CD4-positive, alpha-beta memory T cell (primary cell): ENCODE results near the gene RAB40C. TPM values are rescaled to one million over a fixed set of nuclear protein-coding genes. Genes with fewer than 3 reads are reported as not detected.
A peak's percentile ranks its signal among the peaks of the same experiment; 100 is the strongest.

Experiments used
- CTCF ChIA-PET: fragments of 350-600 bp; sonication (Branson Sonifier 250); formaldehyde crosslinking; loops from one replicate; lab custom pipeline; 2021; ENCODE audit warnings: inconsistent platforms; ENCODE audit not compliant: partially characterized antibody; lab: Charles Lee
- POLR2A ChIA-PET: fragments of 350-600 bp; sonication (Branson Sonifier 250); formaldehyde crosslinking; loops from one replicate; lab custom pipeline; 2021; ENCODE audit not compliant: partially characterized antibody; lab: Charles Lee
- DNase-seq, 5 donors: peaks; one replicate each; pipeline versions ENCODE4 v3.0.0 to v3.0.0-alpha.2; 2020 to 2022; ENCODE audit warnings: mixed read lengths in 1 of 5
- H3K27ac ChIP-seq: one replicate; pipeline ENCODE4 v1.7.0; 2013; ENCODE audit warnings: low read depth, low read length
- H3K27me3 ChIP-seq: 2 replicates; pipeline ENCODE4 v1.7.0; 2013; ENCODE audit warnings: mild to moderate bottlenecking, low read length, moderate library complexity; ENCODE audit not compliant: insufficient read depth
- H3K36me3 ChIP-seq: 2 replicates; pipeline ENCODE4 v1.7.0; 2013; ENCODE audit warnings: mild to moderate bottlenecking, low read length, moderate library complexity; ENCODE audit not compliant: insufficient read depth
- H3K4me1 ChIP-seq: 2 replicates; pipeline ENCODE4 v1.7.0; 2013; ENCODE audit warnings: mild to moderate bottlenecking, low read length, moderate library complexity; ENCODE audit not compliant: insufficient read depth
- H3K4me3 ChIP-seq, 2 donors: one replicate each; pipeline ENCODE4 v1.7.0; 2013; ENCODE audit warnings: low read length in 2 of 2, mild to moderate bottlenecking in 1 of 2
- H3K9me3 ChIP-seq, 2 donors: one replicate each; pipeline ENCODE4 v1.7.0; 2013; ENCODE audit warnings: low read length in 2 of 2, control low read depth in 1 of 2; ENCODE audit not compliant: control insufficient read depth in 1 of 2
- H3K27ac Mint-ChIP-seq, 7 donors: one replicate each; pipeline ENCODE4 v1.8.0; 2020 to 2021; ENCODE audit warnings: mixed read lengths in 7 of 7, mild to moderate bottlenecking in 6 of 7, inconsistent platforms in 3 of 7, moderate library complexity in 3 of 7
- H3K27me3 Mint-ChIP-seq, 2 donors: one replicate each; pipeline ENCODE4 v1.8.0; 2020 to 2021; ENCODE audit warnings: mixed read lengths in 2 of 2
- H3K36me3 Mint-ChIP-seq, 2 donors: one replicate each; pipeline ENCODE4 v1.8.0; 2020 to 2021; ENCODE audit warnings: mixed read lengths in 2 of 2, inconsistent platforms in 1 of 2, mild to moderate bottlenecking in 1 of 2
- H3K4me1 Mint-ChIP-seq, 4 donors: one replicate each; pipeline ENCODE4 v1.8.0; 2020 to 2021; ENCODE audit warnings: mixed read lengths in 4 of 4, mild to moderate bottlenecking in 1 of 4
- H3K4me3 Mint-ChIP-seq, 8 donors: one replicate each; pipeline ENCODE4 v1.8.0; 2020 to 2021; ENCODE audit warnings: mixed read lengths in 8 of 8, mild to moderate bottlenecking in 7 of 8, moderate library complexity in 6 of 8, inconsistent platforms in 3 of 8
- H3K9me3 Mint-ChIP-seq, 8 donors: one replicate each; pipeline ENCODE4 v1.8.0; 2020 to 2021; ENCODE audit warnings: mixed read lengths in 8 of 8, mild to moderate bottlenecking in 5 of 8, inconsistent platforms in 3 of 8, moderate library complexity in 1 of 8
- intact Hi-C: fragments of 100-400 bp; cut with micrococcal nuclease; formaldehyde crosslinking; loops from one replicate; pipeline ENCODE4 v1.15.1; 2023
- polyA plus RNA-seq, 2 donors: library from polyadenylated mRNA; unstranded; fragments of 300-500 nt; fragmentation: Illumina TruSeq; gene quantifications; one replicate each; pipeline ENCODE4 v1.2.3, GENCODE V29; 2021
- total RNA-seq, 2 experiments: library from RNA; stranded (reverse); gene quantifications; one replicate each; pipeline ENCODE4 v1.2.3, GENCODE V29; 2021

Gene RAB40C
- total and polyA plus RNA-seq, 4 experiments from 2014 or later, result 6.8 to 25.6 (median 19.9) TPM

DNA sequence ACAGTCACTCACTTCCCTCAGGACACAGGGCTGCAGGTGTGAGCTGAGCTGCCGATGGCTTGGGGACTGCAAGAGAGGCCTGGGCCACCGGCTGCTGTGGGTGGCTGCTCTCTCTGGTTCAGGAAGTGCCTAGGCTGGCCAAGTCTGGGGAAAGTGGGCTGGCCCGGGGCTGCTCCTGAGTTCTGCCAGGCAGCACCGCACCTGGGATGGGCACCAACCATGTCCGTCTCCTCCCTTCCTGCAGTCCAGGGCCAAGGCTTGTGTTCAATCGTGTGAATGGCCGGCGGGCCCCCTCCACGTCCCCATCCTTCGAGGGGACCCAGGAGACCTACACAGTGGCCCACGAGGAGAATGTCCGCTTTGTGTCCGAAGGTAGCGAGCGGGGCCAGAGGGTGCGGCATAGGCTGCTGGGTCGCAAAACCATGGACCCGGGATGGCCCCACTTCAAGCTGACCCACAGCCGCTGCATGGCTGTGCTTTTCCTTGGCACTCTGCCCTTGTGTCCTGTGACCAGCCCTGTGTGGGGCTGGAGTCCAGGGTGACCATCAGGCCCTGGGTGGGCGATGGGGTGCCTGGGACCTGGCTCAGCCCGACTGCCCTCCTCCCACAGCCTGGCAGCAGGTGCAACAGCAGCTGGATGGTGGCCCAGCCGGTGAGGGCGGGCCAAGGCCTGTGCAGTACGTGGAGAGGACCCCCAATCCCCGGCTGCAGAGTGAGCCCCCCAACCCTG lies 57.5 kb downstream of the RAB40C start:
- no peaks in the 10 kb centered on the region for H3K9me3 ChIP-seq
- no peaks in the 10 kb centered on the region for H3K36me3 Mint-ChIP-seq
- H3K27ac Mint-ChIP-seq, result no peak overlapping the region
- no peak overlapping the region for H3K27ac ChIP-seq
- no peak overlapping the region for H3K4me3 ChIP-seq
- CTCF ChIA-PET, result interaction anchor here (1.5 kb wide), 1 partner anchor 11 kb away, joined by 8 read pairs; the partner anchor contains the start of gene METTL26
- peaks cover 24% of the 10 kb centered on the region for H3K4me1 ChIP-seq
- intact Hi-C loops, result loop anchor here (5.0 kb wide), 1 partner anchor 140 kb away; the partner anchor contains the start of genes CHTF18 and RPUSD1
- H3K27me3 Mint-ChIP-seq, result no peaks in the 10 kb centered on the region
- POLR2A ChIA-PET, result interaction anchor here (0.8 to 1.4 kb wide), 6 partner anchors 9 to 48 kb away, joined by 3 to 8 read pairs (median 4); partner anchors contain the start of genes JMJD8, METTL26 and WDR24
- H3K4me1 Mint-ChIP-seq, result peaks cover 0 to 40% (median 8%) of the 10 kb centered on the region in 4 donors
- no peak for DNase-seq
- H3K4me3 Mint-ChIP-seq, result no peak overlapping the region
- no peaks in the 10 kb centered on the region for H3K36me3 ChIP-seq
- no peaks in the 10 kb centered on the region for H3K9me3 Mint-ChIP-seq
- no peaks in the 10 kb centered on the region for H3K27me3 ChIP-seq

DNA sequence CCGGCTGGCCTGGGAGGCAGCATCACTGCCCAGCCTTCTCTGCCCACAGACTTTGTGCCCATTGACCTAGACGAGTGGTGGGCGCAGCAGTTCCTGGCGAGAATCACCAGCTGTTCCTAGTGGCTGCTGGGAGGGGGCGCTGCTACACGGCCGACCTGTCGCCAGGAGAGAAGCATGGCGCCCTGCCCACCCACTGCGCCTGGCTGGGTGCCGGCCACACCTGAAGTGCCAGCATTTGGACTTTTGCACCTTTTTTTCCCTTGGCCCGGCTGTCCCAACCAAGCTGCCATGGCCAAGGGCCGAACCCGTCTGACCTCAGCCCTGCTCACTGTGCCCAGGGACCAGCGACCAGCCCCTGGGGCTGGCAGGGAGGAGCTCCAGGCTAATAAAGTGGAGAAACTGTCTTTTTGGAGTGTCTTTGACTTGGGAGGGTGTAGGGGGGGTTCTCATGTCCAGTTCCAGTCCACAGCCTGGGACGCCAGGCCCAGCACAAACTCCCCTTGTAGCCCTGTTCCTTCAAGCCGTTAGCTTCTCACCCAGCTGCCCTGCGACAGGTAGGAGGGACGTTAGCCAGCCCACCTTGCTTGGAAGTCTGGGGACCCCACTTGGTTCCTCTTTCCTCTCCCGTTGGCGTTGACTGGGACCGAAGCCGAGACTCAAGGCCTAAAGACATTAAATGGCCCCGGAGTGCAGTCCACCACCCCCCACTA lies 58.4 kb downstream of the RAB40C start:
- H3K4me3 Mint-ChIP-seq, result peak overlapping the region; percentile 60 to 82 (median 71)
- peak in 3 of 5 donors; percentile 24 to 30 (median 26) for DNase-seq
- H3K4me1 Mint-ChIP-seq, result peaks cover 0 to 36% (median 8%) of the 10 kb centered on the region in 4 donors
- no peaks in the 10 kb centered on the region for H3K9me3 Mint-ChIP-seq
- no peaks in the 10 kb centered on the region for H3K36me3 Mint-ChIP-seq
- intact Hi-C loops, result loop anchor here (2.0 to 5.0 kb wide), 3 partner anchors 21 to 139 kb away; partner anchors contain the start of genes CHTF18, JMJD8, RHOT2 and RPUSD1
- H3K4me1 ChIP-seq, result peaks cover 15% of the 10 kb centered on the region
- H3K27me3 ChIP-seq, result no peaks in the 10 kb centered on the region
- CTCF ChIA-PET, result interaction anchor here (1.5 kb wide), 1 partner anchor 12 kb away, joined by 8 read pairs; the partner anchor contains the start of gene METTL26
- H3K36me3 ChIP-seq, result no peaks in the 10 kb centered on the region
- H3K4me3 ChIP-seq, result peak overlapping the region; percentile 3 to 53
- peak overlapping the region; percentile 64 to 92 (median 87) for H3K27ac Mint-ChIP-seq
- peak overlapping the region; percentile 79 for H3K27ac ChIP-seq
- POLR2A ChIA-PET, result interaction anchor here (0.6 to 2.3 kb wide), 9 partner anchors 10 to 47 kb away, joined by 3 to 12 read pairs (median 6); partner anchors contain the start of genes JMJD8, METTL26, STUB1 and WDR24
- H3K27me3 Mint-ChIP-seq, result no peaks in the 10 kb centered on the region
- H3K9me3 ChIP-seq, result no peaks in the 10 kb centered on the region

DNA sequence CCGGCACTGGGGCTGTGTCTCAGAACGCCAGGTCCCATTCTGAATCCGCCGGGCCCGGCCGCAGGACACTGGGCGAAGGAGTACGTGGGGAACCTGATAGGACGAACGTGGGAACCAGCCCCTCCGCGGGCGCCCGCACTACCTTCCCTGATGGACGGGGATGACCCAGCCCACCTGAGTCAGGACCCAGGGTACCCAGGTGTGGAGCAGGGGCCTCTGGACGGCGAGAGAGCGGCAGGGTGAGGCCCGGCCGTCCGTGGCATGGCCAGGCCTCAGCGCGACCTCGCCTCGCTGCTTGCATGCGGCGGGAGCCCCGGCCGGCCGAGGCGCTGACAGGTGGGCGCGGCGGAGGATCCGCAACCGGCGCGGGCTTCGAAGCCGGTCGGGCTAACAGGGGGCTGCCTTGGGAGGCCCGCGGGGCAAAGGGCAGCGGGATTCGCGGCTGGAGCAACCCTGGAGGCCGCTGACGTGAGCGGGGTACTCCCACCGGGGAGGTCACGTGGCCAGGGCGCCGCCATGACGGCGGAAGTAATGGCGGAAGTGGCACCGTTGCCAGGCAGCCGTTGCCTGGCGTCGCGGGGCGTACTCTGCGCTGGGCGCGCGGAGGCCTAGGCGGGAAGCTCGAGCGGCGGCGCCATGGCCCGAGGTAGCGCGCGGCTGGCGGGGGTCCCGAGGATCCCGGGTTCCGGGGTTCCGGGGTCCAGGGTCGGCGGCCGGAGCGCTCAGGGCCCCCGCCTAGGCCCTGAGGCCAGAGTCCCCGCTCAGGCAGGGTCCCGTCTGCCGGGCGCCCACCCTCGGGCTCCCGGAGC lies 59.1 kb downstream of the RAB40C start, which contains the start of gene WDR90:
WDR90 (plus strand) TSS at position 585 of the 809 bp plus-strand sequence; CDS start at position 637, 52 bp downstream.
- peak within 1 kb of the TSS; percentile 3 to 53 for H3K4me3 ChIP-seq
- no peaks in the 10 kb centered on the region for H3K27me3 Mint-ChIP-seq

DNA sequence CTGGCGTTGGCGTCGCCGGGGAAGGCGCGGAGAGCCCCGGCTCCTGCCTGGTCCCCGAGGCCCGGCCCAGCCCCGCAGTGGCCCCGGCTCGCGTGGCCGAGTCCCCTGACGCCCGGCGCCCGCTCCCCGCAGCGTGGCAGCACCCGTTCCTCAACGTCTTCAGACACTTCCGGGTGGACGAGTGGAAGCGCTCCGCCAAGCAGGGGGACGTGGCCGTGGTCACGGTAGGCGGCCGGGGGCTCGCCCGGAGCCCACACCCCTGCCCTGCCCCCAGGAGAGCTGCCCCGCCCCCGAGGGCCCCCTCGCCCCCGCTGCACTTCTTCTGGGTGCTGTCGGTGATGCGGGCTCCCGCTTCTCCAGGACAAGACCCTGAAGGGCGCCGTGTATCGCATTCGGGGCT lies 59.8 kb downstream of the RAB40C start:
- DNase-seq, result no peak
- Mint-ChIP-seq H3K27me3 (no peaks in the 10 kb centered on the region), H3K4me3 (peak overlapping the region; percentile 47 to 79 (median 64)), H3K27ac (peak overlapping the region in 4 of 7 donors; percentile 36 to 70 (median 40)), H3K4me1 (peaks cover 0 to 24% (median 8%) of the 10 kb centered on the region in 4 donors), H3K36me3 (no peaks in the 10 kb centered on the region), H3K9me3 (no peaks in the 10 kb centered on the region)
- Histone ChIP-seq H3K4me1 (peaks cover 14% of the 10 kb centered on the region), H3K27me3 (no peaks in the 10 kb centered on the region), H3K4me3 (peak overlapping the region in 1 of 2 donors; percentile 53), H3K36me3 (no peaks in the 10 kb centered on the region), H3K9me3 (no peaks in the 10 kb centered on the region), H3K27ac (peak overlapping the region; percentile 79)
- CTCF ChIA-PET, result interaction anchor here (0.8 kb wide), 2 partner anchors 13 to 18 kb away, joined by 3 to 4 read pairs; no protein-coding TSS in a partner anchor
- POLR2A ChIA-PET, result interaction anchor here (0.7 to 2.7 kb wide), 8 partner anchors 10 to 46 kb away, joined by 3 to 23 read pairs (median 8); partner anchors contain the start of genes METTL26, RHOT2 and STUB1
- intact Hi-C loops, result loop anchor here (1.0 to 5.0 kb wide), 4 partner anchors 13 to 138 kb away; partner anchors contain the start of genes CHTF18, JMJD8, METTL26 and RHOT2

More for the DNA sequence above, 59.1 kb downstream of the RAB40C start, which contains the start of gene WDR90:
- Mint-ChIP-seq H3K4me1 (peaks cover 0 to 30% (median 8%) of the 10 kb centered on the region in 4 donors), H3K36me3 (no peaks in the 10 kb centered on the region), H3K27ac (peak within 1 kb of the TSS; percentile 68 to 92 (median 87)), H3K4me3 (peak within 1 kb of the TSS; percentile 60 to 82 (median 76)), H3K9me3 (no peaks in the 10 kb centered on the region)
- CTCF ChIA-PET, result interaction anchor here (0.8 to 1.5 kb wide), 3 partner anchors 12 to 18 kb away, joined by 3 to 8 read pairs (median 4); partner anchors contain the start of gene METTL26
- Histone ChIP-seq H3K4me1 (peaks cover 14% of the 10 kb centered on the region), H3K27me3 (no peaks in the 10 kb centered on the region), H3K27ac (peak within 1 kb of the TSS; percentile 79), H3K9me3 (no peaks in the 10 kb centered on the region), H3K36me3 (no peaks in the 10 kb centered on the region)
- intact Hi-C loops, result loop anchor here (1.0 to 5.0 kb wide), 4 partner anchors 13 to 138 kb away; partner anchors contain the start of genes CHTF18, JMJD8, METTL26 and RHOT2
- POLR2A ChIA-PET, result interaction anchor here (0.7 to 2.7 kb wide), 10 partner anchors 9 to 47 kb away, joined by 3 to 23 read pairs (median 8); partner anchors contain the start of genes JMJD8, METTL26, RHOT2 and STUB1
- DNase-seq, result peak; percentile 88 to 93 (median 90)

DNA sequence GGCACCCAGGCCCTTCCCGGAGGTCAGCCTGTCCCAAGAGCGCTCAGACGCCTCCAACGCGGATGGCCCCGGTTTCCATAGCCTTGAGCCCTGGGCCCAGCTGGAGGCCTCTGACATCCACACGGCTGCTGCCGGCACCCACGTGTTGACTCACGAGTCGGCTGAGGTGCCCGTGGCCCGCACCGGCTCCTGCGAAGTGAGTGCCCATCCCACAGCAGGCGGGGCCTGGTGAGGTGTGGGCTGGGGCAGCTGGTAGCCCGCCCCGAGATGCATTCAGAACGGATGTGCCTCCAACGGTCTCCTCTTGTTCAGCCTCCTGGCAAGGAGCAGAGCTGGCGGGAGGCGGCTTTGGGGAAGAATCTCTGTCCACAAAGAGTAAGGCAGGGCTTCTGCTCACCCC lies 62.0 kb downstream of the RAB40C start:
- Histone ChIP-seq H3K27ac (no peak overlapping the region), H3K9me3 (no peaks in the 10 kb centered on the region), H3K36me3 (no peaks in the 10 kb centered on the region), H3K27me3 (no peaks in the 10 kb centered on the region), H3K4me1 (peaks cover 14% of the 10 kb centered on the region), H3K4me3 (no peak overlapping the region)
- ChIA-PET CTCF (no interaction called here), POLR2A (interaction anchor here (1.0 to 1.5 kb wide), 2 partner anchors 29 to 32 kb away, joined by 3 to 5 read pairs; partner anchors contain the start of genes JMJD8 and STUB1)
- peaks cover 0 to 20% (median 7%) of the 10 kb centered on the region in 4 donors for H3K4me1 Mint-ChIP-seq
- no peaks in the 10 kb centered on the region for H3K9me3 Mint-ChIP-seq
- DNase-seq, result no peak
- no peaks in the 10 kb centered on the region for H3K27me3 Mint-ChIP-seq
- no peaks in the 10 kb centered on the region for H3K36me3 Mint-ChIP-seq
- no peak overlapping the region for H3K27ac Mint-ChIP-seq
- peak overlapping the region in 1 of 8 donors; percentile 43 for H3K4me3 Mint-ChIP-seq
- intact Hi-C loops, result no loop called here
